GF-D8 (cell line): ENCODE data around the gene HTR3E.
A peak's percentile ranks its signal among the peaks of the same experiment; 100 is the strongest.
"Not testable (repeated sequence)": the region's sequence is repeated elsewhere in the genome, so short reads cannot be mapped to it uniquely, and the experiment has no call there.

Experiments
- DNase-seq: peaks from one replicate; lab custom pipeline; 2025; lab: John Stamatoyannopoulos, UW

The HTR3E gene

GRCh38 chr3:184110316-184110725, 13.5 kb downstream of the HTR3E start:
- no peak for DNase-seq

GRCh38 chr3:184116017-184116416, 19.2 kb downstream of the HTR3E start:
- no peak for DNase-seq

DNA sequence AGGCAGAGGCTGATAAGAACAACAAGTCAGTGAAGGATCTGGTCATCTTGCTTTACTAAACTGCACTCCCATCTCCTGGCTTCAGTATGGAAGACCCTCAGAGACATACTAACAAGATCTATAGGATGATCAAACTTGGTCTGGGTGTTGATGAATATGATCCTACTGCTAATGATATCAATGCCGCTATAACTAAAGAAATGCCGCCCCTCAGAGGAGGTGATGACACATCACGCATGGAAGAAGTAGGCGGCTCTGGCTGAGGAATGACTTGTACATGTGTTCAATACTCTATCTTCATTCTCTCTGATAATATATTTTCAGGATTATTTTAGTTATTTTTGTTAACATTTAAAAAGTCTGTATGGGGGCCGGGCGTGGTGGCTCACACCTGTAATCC, 20.8 kb downstream of the HTR3E start:
- DNase-seq, result no peak

DNA sequence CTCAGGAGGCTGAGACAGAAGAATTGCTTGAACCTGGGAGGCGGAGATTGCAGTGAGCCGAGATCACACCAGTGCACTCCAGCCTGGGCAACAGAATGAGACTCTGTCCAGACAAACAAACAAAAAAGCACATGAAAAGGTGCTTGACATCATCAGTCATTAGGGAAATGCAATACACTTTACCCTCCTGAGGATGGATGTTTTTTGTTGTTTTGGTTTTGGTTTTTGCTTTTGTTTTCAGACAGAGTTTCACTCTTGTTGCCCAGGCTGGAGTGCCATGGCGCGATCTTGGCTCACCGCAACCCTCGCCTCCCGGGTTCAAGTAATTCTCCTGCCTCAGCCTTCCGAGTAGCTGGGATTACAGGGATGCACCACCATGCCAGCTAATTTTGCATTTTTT, 24.2 kb downstream of the HTR3E start:
- not testable (repeated sequence) for DNase-seq

GRCh38 chr3:184126006-184126405, 29.1 kb downstream of the HTR3E start:
- no peak for DNase-seq

DNA sequence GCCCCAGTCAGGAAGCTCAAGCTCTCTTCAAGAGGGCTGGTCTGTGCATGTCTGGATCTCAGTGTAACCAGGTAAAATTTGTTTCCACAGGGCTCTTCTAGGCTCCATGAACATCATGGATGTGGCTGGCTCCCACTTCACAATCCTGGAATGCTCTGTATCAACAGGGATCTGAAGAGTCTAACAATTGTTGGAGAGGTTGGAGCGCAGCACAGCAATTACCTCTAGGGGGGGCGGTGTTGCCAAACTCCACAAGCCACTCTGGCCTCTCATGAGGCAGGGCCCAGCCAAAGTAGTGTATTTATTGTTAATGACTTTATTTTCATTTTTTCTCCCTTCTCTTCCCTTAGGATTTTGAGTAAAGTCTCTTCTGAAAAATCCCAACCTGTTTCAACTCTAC, 32.1 kb downstream of the HTR3E start:
- no peak for DNase-seq

DNA sequence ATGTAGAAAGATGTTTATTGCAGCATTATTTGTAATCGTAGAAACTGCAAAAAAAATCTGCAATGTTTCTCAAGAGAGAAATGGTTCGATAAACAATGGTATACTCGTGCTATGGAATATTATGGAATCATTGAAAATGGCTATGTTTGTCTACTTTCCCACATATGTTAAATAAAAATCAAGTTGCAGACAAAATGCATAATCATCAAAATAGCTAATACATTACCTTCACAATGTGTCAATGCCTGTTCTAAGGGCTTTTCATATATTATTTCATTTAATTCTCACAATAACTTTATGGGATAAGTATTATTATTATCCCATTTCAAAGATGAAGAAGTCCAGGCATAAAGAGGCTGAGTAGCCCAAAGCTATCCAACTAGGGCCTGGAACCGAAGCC, 36.1 kb downstream of the HTR3E start:
- no peak for DNase-seq

GRCh38 chr3:184133840-184134745, 37.2 kb downstream of the HTR3E start:
- DNase-seq, result peak; percentile 74

DNA sequence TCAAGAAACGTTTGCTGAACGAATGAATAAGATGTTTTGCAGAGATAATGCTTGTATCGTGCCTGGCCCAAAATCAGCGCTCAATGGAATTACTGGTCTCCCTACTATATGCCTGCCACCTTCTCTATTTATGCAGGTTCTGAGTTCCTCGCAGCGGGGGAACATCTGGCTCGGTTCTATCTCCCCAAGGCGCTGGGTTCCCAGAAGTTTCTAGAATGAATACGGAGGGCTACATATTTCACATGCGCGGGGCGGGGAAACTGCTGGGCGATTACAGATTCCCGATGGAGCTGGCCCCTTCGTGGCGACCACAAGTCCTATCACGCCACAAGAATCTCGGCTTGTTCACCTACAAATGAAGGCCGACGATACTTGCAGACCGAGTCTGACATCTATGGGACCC, 37.9 kb downstream of the HTR3E start:
- no peak for DNase-seq

DNA sequence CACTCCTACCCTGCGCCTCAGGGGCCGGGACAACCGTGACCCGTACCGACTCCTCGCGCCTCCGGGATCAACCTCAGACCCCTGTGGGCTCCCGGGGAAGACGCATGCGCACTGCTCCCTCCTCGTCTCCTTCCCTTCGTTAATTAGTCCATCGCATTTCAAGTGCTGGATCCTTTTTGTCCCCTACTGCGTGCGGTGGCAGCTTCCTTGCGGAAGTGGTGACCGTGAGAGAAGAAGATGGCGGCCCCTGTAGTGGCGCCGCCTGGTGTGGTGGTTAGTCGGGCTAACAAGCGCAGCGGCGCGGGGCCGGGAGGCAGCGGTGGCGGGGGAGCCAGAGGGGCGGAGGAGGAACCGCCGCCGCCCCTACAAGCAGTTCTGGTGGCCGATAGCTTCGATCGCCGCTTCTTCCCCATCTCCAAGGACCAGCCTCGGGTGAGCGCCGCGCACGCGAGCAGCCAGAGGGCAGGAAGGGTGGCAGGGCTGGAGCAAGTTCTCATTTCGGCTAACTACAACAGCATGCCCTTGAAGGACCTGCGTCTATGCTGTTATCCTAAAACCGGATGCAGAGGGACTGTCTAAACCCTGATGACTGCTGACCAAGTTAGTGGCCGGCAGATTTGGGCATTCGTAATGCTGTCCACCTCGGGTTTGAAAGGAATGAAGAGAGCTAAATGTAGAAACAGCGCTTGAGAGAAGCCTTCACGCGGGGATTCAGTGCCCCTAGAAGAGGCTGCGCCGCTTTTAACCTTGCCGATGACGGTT, 38.5 kb downstream of the HTR3E start, which contains the start of gene EIF2B5:
EIF2B5 (plus strand) TSS at position 210 of the 762 bp plus-strand sequence; CDS start at position 238, 28 bp downstream.
- DNase-seq, result peak; percentile 86

DNA sequence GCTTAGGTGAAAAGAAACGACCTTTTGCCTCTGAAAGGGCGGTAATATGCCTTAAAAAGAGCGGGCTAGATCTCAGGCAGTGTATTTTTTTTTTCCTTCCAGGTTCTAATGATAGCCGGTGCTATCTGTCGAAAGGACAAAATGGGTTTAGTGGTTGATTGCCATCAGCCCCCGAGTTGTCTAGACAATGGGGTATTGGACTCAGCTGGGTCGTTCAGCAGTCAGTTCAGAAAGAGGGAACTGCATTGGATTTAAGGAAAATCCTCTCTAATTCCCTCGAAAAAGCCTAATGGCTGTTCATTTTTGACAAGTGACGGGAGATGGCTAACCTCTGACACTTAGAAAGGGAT, 39.0 kb downstream of the HTR3E start:
- no peak for DNase-seq

DNA sequence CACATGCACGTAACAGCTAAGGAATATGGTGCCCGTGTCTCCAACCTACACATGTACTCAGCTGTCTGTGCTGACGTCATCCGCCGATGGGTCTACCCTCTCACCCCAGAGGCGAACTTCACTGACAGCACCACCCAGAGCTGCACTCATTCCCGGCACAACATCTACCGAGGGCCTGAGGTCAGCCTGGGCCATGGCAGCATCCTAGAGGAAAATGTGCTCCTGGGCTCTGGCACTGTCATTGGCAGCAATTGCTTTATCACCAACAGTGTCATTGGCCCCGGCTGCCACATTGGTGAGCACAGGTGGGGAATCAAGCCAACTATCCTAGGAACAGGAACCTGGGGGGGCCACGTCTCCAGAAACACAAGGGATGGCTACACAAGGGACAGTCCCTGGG, 43.6 kb downstream of the HTR3E start:
- no peak for DNase-seq

- no peak for DNase-seq
These were observed 45.3 kb downstream of the HTR3E start for GRCh38 chr3:184142199-184142598.

DNA sequence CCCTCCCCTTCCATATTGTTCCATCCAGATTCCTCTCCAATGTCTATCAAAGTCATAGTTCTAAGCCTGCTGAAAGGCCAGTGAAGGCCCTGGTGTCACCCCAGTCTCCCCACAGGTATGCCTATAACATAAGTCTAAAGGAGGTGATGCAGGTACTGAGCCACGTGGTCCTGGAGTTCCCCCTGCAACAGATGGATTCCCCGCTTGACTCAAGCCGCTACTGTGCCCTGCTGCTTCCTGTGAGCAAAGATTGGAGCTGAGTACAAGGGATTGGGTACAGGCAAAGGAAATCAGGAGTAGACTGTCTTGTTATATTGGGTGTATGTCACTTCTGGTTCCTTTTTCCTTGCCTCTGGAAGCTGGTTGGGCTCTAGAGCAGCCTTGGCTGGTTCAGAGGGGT, 46.5 kb downstream of the HTR3E start:
- DNase-seq, result no peak

DNA sequence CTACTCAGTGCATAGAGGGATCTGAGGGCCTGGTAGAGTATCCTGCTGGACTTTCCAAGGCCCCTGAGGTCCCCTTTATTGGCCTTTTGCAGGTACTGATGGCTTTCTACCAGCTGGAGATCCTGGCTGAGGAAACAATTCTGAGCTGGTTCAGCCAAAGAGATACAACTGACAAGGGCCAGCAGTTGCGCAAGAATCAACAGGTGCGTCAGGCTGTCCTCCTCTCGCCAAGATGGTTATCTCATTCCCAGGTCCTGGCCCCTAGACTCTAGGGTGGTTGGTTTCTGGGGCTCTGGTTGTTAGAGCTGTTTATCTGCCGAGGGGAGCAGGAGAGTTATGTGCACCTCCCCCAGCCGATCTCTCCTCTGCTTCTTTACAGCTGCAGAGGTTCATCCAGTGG, 47.6 kb downstream of the HTR3E start:
- no peak for DNase-seq

DNA sequence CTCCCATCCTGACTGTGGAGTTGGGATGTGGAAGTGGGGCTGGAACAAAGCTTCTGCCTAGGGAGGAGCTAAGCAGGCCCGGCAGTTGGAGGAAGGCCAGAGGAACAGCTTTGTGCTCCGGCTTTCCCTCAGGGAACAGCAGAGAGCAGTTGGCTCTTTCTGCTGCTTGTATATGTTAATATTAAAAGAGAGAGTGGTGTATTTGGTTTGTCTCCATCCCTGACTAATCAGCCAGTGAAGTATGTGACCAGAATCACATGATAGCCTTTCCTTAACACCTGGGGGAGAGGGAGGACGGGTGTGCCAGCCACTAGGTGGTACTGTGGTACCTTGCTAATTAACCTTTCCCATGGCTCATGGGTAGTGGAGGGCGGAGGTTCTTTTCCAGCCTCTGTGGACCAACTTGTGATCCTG, 48.3 kb downstream of the HTR3E start:
- no peak for DNase-seq

GRCh38 chr3:184145751-184146270, 48.9 kb downstream of the HTR3E start:
- no peak for DNase-seq

GRCh38 chr3:184148076-184148475, 51.2 kb downstream of the HTR3E start:
- no peak for DNase-seq

- no peak for DNase-seq
These were observed 52.3 kb downstream of the HTR3E start for GRCh38 chr3:184149123-184149522.

DNA sequence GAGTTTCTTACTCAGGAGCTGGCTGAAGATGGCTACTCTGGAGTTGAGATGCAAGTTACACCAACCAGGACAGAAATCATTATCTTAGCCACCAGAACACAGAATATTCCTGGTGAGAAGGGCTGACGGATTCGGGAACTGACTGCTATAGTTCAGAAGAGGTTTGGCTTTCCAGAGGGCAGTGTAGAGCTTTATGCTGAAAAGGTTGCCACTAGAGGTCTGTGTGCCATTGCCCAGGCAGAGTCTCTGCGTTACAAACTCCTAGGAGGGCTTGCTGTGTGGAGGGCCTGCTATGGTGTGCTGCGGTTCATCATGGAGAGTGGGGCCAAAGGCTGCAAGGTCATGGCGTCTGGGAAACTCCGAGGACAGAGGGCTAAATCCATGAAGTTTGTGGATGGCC, 52.9 kb downstream of the HTR3E start:
- not testable (repeated sequence) for DNase-seq

GRCh38 chr3:184154885-184155643, 58.2 kb downstream of the HTR3E start, which contains the start of gene DVL3:
Gene DVL3, plus strand, starts transcription at chr3:184155377. Its CDS starts 259 bp downstream, at chr3:184155636.
- DNase-seq, result no peak
